CD1c-positive myeloid dendritic cell (primary cell): Measurements from ENCODE around the gene NEDD4L.

ENCODE experiments used
- DNase-seq: peaks from one replicate; pipeline ENCODE4 v3.0.0-alpha.2; 2016; ENCODE audit errors: extremely low spot score

The NEDD4L gene

GRCh38 chr18:58181988-58182387 lies 138.0 kb downstream of the NEDD4L start:
- no peak for DNase-seq

DNA sequence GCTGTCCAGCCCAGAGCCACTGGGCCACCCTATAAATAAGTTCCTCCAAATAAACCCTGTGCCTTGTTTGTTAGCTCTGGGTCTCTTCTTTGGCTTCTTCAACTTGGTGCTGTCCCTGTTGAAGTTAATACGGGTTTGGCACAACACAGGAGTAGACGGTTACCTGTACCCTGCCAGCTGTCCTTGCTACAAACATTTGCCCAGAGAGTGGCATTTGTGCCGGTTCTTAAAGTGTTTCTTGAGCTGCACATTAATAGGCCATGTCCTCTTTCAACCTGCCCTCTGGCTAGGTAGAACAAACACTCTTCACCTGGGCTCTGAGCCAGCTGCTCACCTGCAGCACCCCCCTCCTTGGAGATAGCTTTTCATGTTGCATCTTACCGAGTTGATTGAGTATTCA lies 139.2 kb downstream of the NEDD4L start:
- DNase-seq, result no peak

- DNase-seq, result no peak
These were observed 142.4 kb downstream of the NEDD4L start for GRCh38 chr18:58186258-58186948.

DNA sequence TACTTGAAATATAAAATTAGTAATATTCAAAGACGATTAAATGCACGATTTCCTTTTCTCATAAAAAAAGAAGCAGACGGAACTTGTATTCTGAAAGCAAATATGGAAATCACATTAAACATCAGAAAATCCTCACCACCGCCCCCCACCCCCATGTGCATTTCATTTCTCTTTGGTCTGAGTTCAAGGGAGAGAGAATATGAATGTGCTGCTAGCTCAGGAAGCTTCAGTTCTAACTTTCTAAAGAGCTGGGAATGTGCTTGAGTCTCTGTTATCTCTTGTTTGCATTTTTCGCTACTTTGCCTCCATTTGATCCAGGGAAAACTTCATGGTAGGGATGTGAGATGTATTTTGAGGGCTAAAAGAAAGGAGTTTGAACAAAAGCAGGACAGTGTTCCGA lies 143.6 kb downstream of the NEDD4L start:
- DNase-seq, result no peak

DNA sequence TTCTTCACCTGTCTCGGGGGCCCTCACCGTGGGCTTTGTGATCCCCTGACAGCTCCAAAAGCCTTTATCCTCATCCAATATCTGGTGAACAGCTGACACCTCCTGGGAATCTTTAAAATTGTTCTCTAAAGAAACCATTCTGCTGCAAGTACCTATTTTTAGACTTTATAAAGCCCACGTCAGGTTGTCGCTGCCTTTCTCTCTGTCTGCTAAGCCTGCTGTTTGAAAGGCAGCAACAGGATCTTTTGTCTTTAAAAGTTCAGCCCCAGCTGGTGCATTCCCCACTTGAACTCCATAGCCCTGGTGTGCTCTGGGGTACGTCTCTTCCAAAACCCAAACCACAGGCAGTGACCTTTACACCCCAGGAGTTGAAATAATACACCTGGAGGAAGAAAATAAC lies 145.0 kb downstream of the NEDD4L start:
- no peak for DNase-seq

DNA sequence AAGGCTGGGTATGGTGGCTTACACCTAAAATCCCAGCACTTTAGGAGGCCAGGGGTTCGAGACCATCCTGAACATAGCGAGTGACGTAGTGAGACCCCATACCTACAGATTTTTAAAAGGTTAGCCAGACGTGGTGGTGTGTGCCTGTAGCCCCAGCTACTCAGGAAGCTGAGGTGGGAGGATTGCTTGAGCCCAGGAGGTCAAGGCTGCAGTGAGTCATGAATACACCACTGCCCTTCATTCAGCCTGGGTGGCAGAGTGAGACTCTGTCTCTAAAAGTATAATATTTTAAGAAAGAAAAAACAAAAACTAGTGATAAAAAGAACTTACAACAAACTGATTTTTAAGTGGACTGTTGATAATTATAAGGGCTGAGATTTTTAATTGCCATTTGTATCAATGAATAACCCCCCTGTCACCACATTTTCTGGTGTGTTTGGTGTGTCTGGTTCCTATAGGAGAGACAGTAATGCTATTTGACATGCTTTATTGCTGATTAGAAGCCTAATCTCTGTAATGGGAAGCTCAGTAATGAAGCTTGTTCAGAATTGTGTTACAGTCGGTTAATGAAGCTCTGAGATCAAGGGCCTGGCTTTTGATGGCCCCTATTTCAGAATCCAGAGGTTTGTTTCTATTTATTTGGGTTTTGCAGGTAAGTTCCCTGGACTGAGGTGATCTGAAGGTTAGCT lies 147.0 kb downstream of the NEDD4L start:
- no peak for DNase-seq

DNA sequence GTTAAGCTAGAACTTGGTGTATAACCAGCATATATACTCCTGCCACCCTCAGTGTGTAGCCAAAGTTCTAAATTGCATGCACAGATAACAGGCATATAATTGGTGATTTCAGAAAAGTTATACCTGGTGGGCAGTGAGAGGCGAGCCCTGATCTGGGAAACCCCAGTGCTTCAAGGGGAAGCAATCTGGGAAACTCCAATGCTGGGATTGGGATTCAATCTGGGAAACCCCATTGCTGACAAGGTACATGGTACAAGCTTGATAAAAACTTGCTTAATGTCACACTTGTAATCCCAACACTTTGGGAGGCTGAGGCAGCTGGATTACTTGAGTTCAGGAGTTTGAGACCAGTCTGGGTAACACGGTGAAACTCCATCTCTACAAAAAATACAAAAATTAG lies 147.6 kb downstream of the NEDD4L start:
- no peak for DNase-seq

GRCh38 chr18:58192519-58192918 lies 148.5 kb downstream of the NEDD4L start:
- no peak for DNase-seq

GRCh38 chr18:58194028-58194427 lies 150.0 kb downstream of the NEDD4L start:
- DNase-seq, result no peak

DNA sequence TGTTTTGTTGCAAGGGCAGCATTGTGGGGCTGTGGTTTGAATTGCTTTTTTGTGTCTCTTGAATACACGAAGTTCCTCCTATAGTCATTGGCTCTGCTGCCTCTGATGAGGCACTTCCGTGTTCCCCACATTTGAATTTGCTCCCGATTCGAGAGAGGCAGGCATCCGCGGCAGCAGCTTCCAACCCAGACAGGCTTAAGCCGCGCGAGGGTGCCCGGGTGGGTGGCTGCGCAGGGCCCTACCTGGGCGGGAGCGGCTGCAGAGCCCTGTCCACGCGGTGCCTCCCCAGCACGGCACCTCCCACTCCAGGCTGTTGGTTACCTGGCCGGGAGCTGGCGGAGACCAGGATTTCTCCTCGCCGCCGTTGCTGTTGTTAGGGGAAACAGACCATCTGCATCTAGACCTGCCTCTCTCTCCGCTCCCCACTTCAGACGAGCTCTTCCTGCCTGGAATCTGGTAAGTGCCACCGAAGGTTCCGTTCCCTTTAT lies 151.3 kb downstream of the NEDD4L start:
- DNase-seq, result peak; percentile 49

- DNase-seq, result no peak
These were observed 152.1 kb downstream of the NEDD4L start for GRCh38 chr18:58196164-58196563.

GRCh38 chr18:58196881-58197872 lies 153.2 kb downstream of the NEDD4L start:
- no peak for DNase-seq

DNA sequence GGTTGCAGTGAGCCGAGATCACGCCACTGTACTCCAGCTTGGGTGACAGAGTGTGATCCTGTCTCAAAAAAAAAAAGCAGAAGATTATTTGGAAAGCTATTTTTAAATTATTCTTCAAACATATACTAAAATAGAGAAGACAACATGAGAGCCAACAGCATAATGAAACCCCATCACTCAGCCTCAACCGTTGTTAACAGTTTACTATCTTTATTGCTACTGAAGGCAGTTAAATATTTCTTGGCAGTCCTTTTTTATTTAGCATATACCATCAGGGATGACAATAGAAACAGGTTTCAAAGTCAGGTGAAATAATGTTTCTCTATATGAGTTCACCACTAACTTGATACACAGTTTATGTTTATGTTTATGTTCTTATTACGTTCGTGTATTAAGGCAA lies 157.2 kb downstream of the NEDD4L start:
- no peak for DNase-seq

DNA sequence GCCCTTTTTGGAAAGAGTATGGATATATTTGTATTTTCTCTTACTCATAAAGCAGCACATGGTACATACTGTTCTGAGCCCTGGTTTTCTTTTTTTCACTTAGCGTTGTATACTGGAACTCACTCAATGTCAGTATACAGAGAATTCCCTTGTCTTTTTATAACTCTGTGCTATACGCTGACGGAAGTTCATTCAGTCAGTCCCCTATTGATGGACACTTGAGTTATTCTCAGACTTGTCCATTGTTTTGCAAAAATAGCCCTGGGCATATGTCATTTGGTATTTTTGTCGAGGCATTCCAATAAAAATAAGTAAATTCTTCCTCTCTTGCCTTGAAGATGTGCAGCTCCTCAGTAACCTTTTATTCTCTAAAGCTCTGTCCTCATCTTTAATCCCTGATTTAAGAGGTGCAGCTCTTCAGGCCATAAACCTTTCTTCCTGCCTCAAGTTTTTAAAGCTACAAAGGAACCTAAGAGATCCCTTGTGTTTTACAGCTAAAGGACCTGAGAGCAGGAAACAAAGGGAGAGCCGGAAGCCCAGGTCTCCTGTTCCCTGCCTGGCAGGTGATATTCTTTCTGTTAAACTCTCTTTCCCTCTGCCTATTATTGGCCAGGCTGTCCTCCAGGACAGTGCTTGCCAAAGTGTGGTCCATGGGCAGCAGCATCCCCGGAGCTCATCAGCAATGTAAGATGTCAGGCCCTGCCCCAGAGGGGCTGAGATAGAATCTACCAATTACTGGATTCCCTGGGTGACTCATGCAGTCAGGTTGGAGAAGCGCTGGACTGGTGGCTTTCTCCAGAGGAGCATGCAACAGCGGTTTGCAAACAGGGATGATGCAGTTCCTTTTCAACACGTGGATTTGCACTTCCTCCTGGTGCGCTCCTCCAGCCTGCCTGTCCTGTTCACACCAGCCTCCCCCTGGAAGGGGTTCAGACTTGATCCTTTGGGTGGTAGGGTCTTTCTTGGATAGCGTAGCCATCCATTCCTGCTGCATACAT lies 158.0 kb downstream of the NEDD4L start:
- peak; percentile 40 for DNase-seq

DNA sequence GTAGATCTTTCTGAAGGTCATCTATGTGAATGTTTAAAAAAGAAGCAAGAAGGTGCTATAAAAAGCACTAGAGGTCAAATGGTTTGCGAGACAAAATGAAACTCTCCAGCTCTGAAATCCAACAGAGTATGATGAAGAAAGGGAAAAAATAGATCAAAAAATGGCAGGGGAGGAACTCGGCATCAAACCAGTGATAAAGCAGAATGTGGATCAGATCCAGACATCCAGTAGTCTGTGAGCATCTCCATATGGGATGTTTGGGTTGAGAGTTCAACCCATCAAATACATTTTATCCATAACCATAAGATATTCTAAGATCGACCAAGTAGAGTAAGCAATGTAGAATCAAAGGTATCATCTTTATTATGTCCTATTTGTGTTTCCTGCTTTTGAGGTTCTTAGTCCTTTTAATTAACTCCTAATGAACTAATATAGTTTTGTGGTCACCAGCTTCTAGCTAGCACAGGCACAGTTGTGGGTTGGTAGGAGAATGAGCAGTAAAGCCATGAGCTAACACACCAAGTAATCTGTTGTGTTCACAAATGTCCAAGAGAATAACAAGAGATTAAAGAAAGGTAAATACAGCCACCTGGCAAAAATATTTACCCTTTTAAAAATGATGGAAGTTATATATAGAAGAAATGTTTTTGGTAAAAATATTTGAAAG lies 160.9 kb downstream of the NEDD4L start:
- DNase-seq, result no peak

DNA sequence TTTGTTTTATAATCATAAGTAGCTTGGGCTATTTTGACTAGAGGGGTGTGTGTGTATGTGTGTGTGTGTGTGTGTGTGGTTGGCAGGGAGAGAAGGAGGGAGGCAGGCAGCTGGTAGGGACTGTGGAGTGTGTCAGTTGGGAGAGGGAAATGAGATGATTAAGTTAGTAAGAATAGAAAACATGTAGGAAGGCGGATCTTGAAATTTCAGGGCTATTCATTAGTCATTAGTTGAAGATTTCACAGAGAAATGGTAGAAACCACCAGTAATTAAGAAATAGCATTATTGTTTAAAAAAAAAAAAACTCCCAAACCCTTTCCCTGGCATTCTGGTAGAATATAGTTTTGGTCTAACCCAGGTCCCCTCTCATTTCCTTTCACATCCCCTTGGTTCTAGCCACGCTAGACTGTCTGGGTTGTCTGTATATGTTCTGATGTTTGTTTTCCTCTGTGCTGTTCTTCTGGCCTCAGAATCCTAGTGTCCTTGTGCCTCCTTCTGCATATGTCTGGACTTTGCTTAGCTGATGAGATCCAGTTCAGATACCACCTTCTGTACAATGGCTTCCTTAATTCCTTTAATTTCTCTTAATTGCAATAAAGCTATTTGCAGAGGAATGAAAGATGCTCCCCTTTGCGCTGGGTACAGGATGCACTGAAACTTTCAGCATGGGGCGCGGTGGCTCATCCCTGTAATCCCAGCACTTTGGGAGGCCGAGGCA lies 161.6 kb downstream of the NEDD4L start:
- DNase-seq, result no peak

- no peak for DNase-seq
These were observed 163.6 kb downstream of the NEDD4L start for GRCh38 chr18:58207520-58208152.

DNA sequence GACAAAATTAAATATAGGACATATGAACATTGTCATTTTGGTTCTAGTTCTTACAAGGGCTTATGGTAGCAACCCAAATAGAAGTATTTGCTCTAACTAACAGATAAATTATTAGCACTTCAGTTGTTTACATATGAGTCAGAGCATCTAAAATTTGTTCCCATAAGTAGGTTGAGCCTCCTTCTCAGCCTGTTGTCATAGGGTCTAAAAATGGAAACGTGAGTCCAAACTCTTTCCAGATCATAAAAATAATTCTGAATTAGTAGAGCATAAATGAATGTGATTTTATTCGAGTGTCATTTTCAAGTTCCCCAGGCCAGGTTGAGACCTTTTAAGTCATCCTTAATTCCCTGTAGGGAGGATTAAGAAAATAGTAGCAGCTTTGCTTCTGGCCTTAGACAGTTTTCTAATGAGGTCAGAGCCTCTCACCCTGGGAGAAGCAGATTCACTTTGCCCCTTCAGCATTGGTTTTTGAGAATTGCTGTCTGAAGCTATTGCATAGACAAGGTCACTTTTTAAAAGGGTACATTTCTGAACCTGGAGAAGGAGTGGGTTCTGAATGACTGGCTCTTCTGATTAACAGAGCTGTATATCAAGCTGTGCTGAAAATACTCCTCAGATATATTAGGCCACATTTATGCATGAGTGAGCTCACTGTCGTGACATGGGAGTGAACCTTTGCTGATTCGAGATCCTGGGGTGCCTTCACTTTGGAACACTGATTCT lies 164.3 kb downstream of the NEDD4L start:
- DNase-seq, result no peak

DNA sequence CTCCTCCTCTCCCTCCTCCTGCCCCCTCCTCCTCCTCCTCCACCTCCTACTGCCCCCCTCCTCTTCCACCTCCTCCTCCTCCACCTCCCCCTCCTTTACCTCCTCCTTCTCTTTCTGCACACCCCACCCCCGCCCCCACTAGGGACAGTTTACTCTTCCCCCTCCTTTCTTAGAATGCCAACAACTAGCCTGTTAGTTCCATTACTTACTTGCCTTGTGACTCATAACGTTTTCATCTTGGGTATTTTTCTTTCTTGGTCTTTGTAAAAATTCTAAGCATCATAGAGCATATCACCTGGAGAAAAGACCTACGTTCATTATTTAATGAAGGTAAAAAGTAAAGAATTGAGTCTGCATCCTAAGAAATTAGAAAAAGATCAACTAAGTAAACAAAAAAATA lies 165.3 kb downstream of the NEDD4L start:
- no peak for DNase-seq
